ENCODE data around the gene KRT17. TPM values are rescaled to one million over a fixed set of nuclear protein-coding genes. Genes with fewer than 3 reads are reported as not detected.
"Not testable (repeated sequence)": the region's sequence is repeated elsewhere in the genome, so short reads cannot be mapped to it uniquely, and the experiment has no call there.

Gene KRT17
- total RNA-seq, 1 experiment from 2014 or later: 1.5 TPM

DNA sequence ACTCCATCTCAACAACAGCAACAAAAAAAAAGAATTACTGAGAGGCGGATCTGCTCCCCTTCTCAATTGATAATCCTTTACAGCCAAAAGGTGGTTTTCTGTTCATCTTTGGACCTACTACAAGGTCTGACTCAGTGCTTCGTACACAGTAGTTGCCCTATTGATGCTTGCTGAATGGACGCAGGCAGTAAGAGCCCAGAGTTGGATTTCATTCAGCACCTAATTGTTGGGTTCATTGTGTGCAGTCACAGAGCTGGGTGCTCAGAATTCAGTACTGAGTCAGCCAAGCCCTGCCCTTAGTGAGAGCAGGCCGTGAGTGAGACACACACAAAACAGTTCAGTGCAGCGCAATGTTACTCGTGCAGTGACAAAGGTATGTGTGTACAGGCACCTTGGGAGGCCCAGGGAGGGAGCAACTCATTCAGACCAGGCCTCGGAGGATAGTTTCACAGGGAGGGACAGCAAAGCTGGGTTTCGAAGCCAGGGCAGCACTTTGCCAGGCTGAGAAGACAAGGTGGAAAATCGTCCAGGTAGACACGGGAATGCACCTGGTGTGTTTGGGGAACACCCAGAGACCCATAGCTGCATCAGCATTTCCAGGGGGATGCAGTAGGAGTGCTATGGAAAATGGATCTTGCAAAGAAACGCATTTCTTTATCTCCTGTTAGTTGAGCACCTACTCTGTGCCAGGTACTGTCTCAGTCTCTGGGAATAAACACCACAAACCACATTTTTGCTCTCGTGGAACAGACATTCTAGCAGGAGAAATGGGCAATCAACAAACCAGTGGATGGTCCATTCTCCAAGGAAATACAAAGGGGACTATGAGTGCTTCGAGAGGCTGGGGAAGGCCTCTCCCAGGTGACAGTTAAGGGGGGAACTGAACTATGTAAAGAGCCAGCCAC lies 18.1 kb upstream of the KRT17 start:
- Mint-ChIP-seq H3K27ac (no peak overlapping the region; a peak in 1 of 7 replicates), H3K27me3 (ENCODE audit: low read depth) (no peaks in the 10 kb centered on the region; the same call in 1 of the 2 replicates), H3K36me3 (ENCODE audit: insufficient read depth in 1 of 3, low read depth in 3 of 3) (no peaks in the 10 kb centered on the region), H3K9me3 (no peaks in the 10 kb centered on the region), H3K4me1 (peaks cover 6 to 12% of the 10 kb centered on the region in 2 experiments), H3K4me3 (no peak overlapping the region)
- no peak overlapping the region for H2AK5ac ChIP-seq (ENCODE audit: insufficient read length, low read length)
- no peaks in the 10 kb centered on the region for H3K79me2 ChIP-seq (ENCODE audit: insufficient read depth, low read length)
- no peak overlapping the region for H3K4ac ChIP-seq (ENCODE audit: low read depth, low read length)
- H2AFZ ChIP-seq (ENCODE audit: low read length): no peak overlapping the region
- no peak overlapping the region for H2BK5ac ChIP-seq (ENCODE audit: insufficient read length, low read length)
- H4K8ac ChIP-seq (replicated peaks; ENCODE audit: insufficient read length, low read depth, low read length): no peak overlapping the region
- H3K4me2 ChIP-seq (ENCODE audit: insufficient read depth, insufficient read length, low read length): no peak overlapping the region
- TF ChIP-seq, protein P1, sequence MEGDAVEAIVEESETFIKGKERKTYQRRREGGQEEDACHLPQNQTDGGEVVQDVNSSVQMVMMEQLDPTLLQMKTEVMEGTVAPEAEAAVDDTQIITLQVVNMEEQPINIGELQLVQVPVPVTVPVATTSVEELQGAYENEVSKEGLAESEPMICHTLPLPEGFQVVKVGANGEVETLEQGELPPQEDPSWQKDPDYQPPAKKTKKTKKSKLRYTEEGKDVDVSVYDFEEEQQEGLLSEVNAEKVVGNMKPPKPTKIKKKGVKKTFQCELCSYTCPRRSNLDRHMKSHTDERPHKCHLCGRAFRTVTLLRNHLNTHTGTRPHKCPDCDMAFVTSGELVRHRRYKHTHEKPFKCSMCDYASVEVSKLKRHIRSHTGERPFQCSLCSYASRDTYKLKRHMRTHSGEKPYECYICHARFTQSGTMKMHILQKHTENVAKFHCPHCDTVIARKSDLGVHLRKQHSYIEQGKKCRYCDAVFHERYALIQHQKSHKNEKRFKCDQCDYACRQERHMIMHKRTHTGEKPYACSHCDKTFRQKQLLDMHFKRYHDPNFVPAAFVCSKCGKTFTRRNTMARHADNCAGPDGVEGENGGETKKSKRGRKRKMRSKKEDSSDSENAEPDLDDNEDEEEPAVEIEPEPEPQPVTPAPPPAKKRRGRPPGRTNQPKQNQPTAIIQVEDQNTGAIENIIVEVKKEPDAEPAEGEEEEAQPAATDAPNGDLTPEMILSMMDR (conservative IDR thresholded peaks at IDR 0.05): no peak
- H3K27me3 ChIP-seq (ENCODE audit: insufficient read depth, low read length): no peaks in the 10 kb centered on the region
- H3K27ac ChIP-seq (ENCODE audit: insufficient read length, low read depth, low read length): no peak overlapping the region
- no peak overlapping the region for H3T11ph ChIP-seq (ENCODE audit: low read length)
- H4K91ac ChIP-seq (ENCODE audit: insufficient read length, low read depth, low read length): no peak overlapping the region
- no peak overlapping the region for H4K5ac ChIP-seq (ENCODE audit: insufficient read length, low read depth, low read length)
- H2BK12ac ChIP-seq (ENCODE audit: insufficient read length, low read depth, low read length): no peak overlapping the region
- no peak overlapping the region for H3K18ac ChIP-seq (ENCODE audit: insufficient read length, low read depth, low read length)
- H3K4me1 ChIP-seq (ENCODE audit: insufficient read depth, low read length): no peaks in the 10 kb centered on the region
- no CpG with 5 or more reads among the region's 13 CpGs for WGBS (ENCODE audit: extremely low coverage, insufficient read length, low lambda C conversion rate)
- H3K14ac ChIP-seq (ENCODE audit: insufficient read depth, low read length): no peak overlapping the region
- H4K20me1 ChIP-seq (ENCODE audit: control insufficient read depth, insufficient read depth, insufficient read length): no peaks in the 10 kb centered on the region
- H3K9me3 ChIP-seq (ENCODE audit: control insufficient read depth, low read depth, low read length): no peaks in the 10 kb centered on the region
- no peak overlapping the region for H3K56ac ChIP-seq (ENCODE audit: insufficient read length, low read depth, low read length)
- H3K23ac ChIP-seq (ENCODE audit: insufficient read length, low read depth, low read length): no peak overlapping the region
- H3K9ac ChIP-seq (ENCODE audit: extremely low read depth, insufficient read length, low read length): no peak overlapping the region
- H3K23me2 ChIP-seq (ENCODE audit: insufficient read length, low read depth, low read length, poor library complexity, severe bottlenecking): no peaks in the 10 kb centered on the region
- H2BK20ac ChIP-seq (ENCODE audit: low read depth, low read length, poor library complexity, severe bottlenecking): no peak overlapping the region
- DNase-seq: no peak
- no peak overlapping the region for H2BK15ac ChIP-seq (ENCODE audit: low read depth, low read length)
- H2BK120ac ChIP-seq (ENCODE audit: low read depth, low read length, poor library complexity, severe bottlenecking): no peak overlapping the region
- H3K79me1 ChIP-seq (ENCODE audit: insufficient read depth, low read depth, low read length, poor library complexity, severe bottlenecking): no peaks in the 10 kb centered on the region

DNA sequence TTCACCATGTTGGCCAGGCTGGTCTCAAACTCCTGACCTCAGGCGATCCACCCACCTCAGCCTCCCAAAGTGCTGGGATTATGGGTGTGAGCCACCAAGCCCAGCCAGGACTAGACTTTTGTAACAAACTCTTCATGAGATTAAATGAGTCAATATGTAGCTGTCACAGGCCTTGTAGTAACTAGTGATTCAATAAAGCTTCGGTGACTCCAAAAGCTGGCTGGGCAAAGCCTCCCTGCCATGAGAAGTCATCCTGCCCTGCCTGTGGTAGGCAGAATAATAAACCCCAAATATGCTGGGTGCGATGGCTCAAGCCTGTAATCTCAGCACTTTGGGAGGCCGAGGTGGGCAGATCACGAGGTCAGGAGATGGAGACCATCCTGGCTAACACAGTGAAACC lies 16.2 kb upstream of the KRT17 start:
- not testable (repeated sequence) for H3T11ph ChIP-seq (ENCODE audit: low read length); H4K5ac ChIP-seq (ENCODE audit: insufficient read length, low read depth, low read length); H3K56ac ChIP-seq (ENCODE audit: insufficient read length, low read depth, low read length); H3K27ac Mint-ChIP-seq; H4K8ac ChIP-seq (replicated peaks; ENCODE audit: insufficient read length, low read depth, low read length); H3K27me3 ChIP-seq (ENCODE audit: insufficient read depth, low read length); H2BK120ac ChIP-seq (ENCODE audit: low read depth, low read length, poor library complexity, severe bottlenecking); H3K9me3 Mint-ChIP-seq; H4K91ac ChIP-seq (ENCODE audit: insufficient read length, low read depth, low read length); H2AK5ac ChIP-seq (ENCODE audit: insufficient read length, low read length); H3K14ac ChIP-seq (ENCODE audit: insufficient read depth, low read length); H3K4me1 Mint-ChIP-seq; H2BK20ac ChIP-seq (ENCODE audit: low read depth, low read length, poor library complexity, severe bottlenecking); H3K23ac ChIP-seq (ENCODE audit: insufficient read length, low read depth, low read length); H3K4me2 ChIP-seq (ENCODE audit: insufficient read depth, insufficient read length, low read length); H4K20me1 ChIP-seq (ENCODE audit: control insufficient read depth, insufficient read depth, insufficient read length); DNase-seq; H2BK15ac ChIP-seq (ENCODE audit: low read depth, low read length); H3K79me2 ChIP-seq (ENCODE audit: insufficient read depth, low read length); H3K27me3 Mint-ChIP-seq (ENCODE audit: low read depth); H2BK12ac ChIP-seq (ENCODE audit: insufficient read length, low read depth, low read length); H3K9me3 ChIP-seq (ENCODE audit: control insufficient read depth, low read depth, low read length); H3K18ac ChIP-seq (ENCODE audit: insufficient read length, low read depth, low read length); H3K79me1 ChIP-seq (ENCODE audit: insufficient read depth, low read depth, low read length, poor library complexity, severe bottlenecking); H2BK5ac ChIP-seq (ENCODE audit: insufficient read length, low read length); H3K36me3 Mint-ChIP-seq (ENCODE audit: insufficient read depth in 1 of 3, low read depth in 3 of 3); H3K4me3 Mint-ChIP-seq; H3K23me2 ChIP-seq (ENCODE audit: insufficient read length, low read depth, low read length, poor library complexity, severe bottlenecking); H3K4ac ChIP-seq (ENCODE audit: low read depth, low read length); H3K4me1 ChIP-seq (ENCODE audit: insufficient read depth, low read length); H3K9ac ChIP-seq (ENCODE audit: extremely low read depth, insufficient read length, low read length); H3K27ac ChIP-seq (ENCODE audit: insufficient read length, low read depth, low read length); H2AFZ ChIP-seq (ENCODE audit: low read length)
- no CpG with 5 or more reads among the region's 5 CpGs for WGBS (ENCODE audit: extremely low coverage, insufficient read length, low lambda C conversion rate)
